Measurements from ENCODE around the gene ASIC3.
"Not testable (repeated sequence)": the region's sequence is repeated elsewhere in the genome, so short reads cannot be mapped to it uniquely, and the experiment has no call there.

The ASIC3 gene

GRCh38 chr7:151013733-151014497, 34.4 kb upstream of the ASIC3 start:
- DNase-seq (ENCODE audit: low read depth in 2 of 2): peak; percentile 48 to 77

- no peak for DNase-seq (ENCODE audit: low read depth in 2 of 2)
Observed at GRCh38 chr7:151014950-151015349, 33.4 kb upstream of the ASIC3 start.

GRCh38 chr7:151015967-151016366, 32.4 kb upstream of the ASIC3 start:
- no peak for DNase-seq (ENCODE audit: low read depth in 2 of 2)

- no peak for DNase-seq (ENCODE audit: low read depth in 2 of 2)
Observed at GRCh38 chr7:151016505-151016904, 31.8 kb upstream of the ASIC3 start.

- DNase-seq (ENCODE audit: low read depth in 2 of 2): no peak
Observed at GRCh38 chr7:151016942-151017341, 31.4 kb upstream of the ASIC3 start.

- DNase-seq (ENCODE audit: low read depth in 2 of 2): no peak
Observed at GRCh38 chr7:151017370-151017952, 30.9 kb upstream of the ASIC3 start.

- peak; percentile 36 to 80 for DNase-seq (ENCODE audit: low read depth in 2 of 2)
Observed at GRCh38 chr7:151017953-151018420, 30.3 kb upstream of the ASIC3 start.

GRCh38 chr7:151018421-151019129, 29.8 kb upstream of the ASIC3 start:
- no peak for DNase-seq (ENCODE audit: low read depth in 2 of 2)

- DNase-seq (ENCODE audit: low read depth in 2 of 2): no peak
Observed at GRCh38 chr7:151019130-151019447, 29.2 kb upstream of the ASIC3 start.

GRCh38 chr7:151020231-151020630, 28.1 kb upstream of the ASIC3 start:
- no peak for DNase-seq (ENCODE audit: low read depth in 2 of 2)

- DNase-seq (ENCODE audit: low read depth in 2 of 2): no peak
Observed at GRCh38 chr7:151023232-151023631, 25.1 kb upstream of the ASIC3 start.

GRCh38 chr7:151024435-151025056, 23.8 kb upstream of the ASIC3 start, which contains the start of gene ATG9B:
TSS of gene ATG9B (minus strand) at chr7:151024494. CDS start at chr7:151024423, 71 bp downstream.
- no peak for DNase-seq (ENCODE audit: low read depth in 2 of 2)

- DNase-seq (ENCODE audit: low read depth in 2 of 2): no peak
Observed at GRCh38 chr7:151025924-151026671, 22.2 kb upstream of the ASIC3 start.

- DNase-seq (ENCODE audit: low read depth in 2 of 2): not testable (repeated sequence)
Observed at GRCh38 chr7:151026771-151027727, 21.3 kb upstream of the ASIC3 start.

- DNase-seq (ENCODE audit: low read depth in 2 of 2): not testable (repeated sequence)
Observed at GRCh38 chr7:151027728-151028130, 20.6 kb upstream of the ASIC3 start.

GRCh38 chr7:151028131-151028947, 20.0 kb upstream of the ASIC3 start, which contains the start of gene ABCB8:
TSS of gene ABCB8 (plus strand) at chr7:151028450. CDS start at chr7:151028516, 66 bp downstream.
- peak; percentile 94 to 95 for DNase-seq (ENCODE audit: low read depth in 2 of 2)

GRCh38 chr7:151028948-151029501, 19.3 kb upstream of the ASIC3 start:
- no peak for DNase-seq (ENCODE audit: low read depth in 2 of 2)

- no peak for DNase-seq (ENCODE audit: low read depth in 2 of 2)
Observed at GRCh38 chr7:151031011-151031410, 17.3 kb upstream of the ASIC3 start.
